ENCODE data around the gene METTL25B.
A peak's percentile ranks its signal among the peaks of the same experiment; 100 is the strongest.

METTL25B gene

DNA sequence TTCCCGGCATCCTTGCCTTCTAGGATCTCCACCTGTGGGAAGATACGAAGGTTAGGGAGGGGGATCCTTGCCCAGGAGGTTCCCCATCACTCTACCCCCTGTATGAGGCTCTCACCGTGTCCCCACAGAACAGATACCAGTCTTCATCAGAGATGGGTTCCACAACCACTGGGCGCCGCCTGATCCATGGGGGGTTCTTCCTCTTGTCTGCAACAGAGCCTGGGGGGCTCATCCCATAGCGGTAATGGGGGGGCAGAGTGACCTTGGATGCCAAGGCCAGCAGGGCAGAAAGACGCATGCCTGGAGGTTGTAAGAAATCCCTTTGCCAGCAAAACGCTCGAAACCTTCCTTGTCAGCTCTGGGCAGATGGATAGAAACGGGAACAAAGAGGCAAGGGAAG lies 10.1 kb downstream of the METTL25B start (continued):
- TF ChIP-seq, protein P1, sequence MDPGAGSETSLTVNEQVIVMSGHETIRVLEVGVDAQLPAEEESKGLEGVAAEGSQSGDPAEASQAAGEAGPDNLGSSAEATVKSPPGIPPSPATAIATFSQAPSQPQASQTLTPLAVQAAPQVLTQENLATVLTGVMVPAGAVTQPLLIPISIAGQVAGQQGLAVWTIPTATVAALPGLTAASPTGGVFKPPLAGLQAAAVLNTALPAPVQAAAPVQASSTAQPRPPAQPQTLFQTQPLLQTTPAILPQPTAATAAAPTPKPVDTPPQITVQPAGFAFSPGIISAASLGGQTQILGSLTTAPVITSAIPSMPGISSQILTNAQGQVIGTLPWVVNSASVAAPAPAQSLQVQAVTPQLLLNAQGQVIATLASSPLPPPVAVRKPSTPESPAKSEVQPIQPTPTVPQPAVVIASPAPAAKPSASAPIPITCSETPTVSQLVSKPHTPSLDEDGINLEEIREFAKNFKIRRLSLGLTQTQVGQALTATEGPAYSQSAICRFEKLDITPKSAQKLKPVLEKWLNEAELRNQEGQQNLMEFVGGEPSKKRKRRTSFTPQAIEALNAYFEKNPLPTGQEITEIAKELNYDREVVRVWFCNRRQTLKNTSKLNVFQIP (CRISPR knock-in tag; IDR thresholded peaks at IDR 0.05; ENCODE audit: borderline replicate concordance, low read depth), result no peak
- TF ChIP-seq, protein P2, sequence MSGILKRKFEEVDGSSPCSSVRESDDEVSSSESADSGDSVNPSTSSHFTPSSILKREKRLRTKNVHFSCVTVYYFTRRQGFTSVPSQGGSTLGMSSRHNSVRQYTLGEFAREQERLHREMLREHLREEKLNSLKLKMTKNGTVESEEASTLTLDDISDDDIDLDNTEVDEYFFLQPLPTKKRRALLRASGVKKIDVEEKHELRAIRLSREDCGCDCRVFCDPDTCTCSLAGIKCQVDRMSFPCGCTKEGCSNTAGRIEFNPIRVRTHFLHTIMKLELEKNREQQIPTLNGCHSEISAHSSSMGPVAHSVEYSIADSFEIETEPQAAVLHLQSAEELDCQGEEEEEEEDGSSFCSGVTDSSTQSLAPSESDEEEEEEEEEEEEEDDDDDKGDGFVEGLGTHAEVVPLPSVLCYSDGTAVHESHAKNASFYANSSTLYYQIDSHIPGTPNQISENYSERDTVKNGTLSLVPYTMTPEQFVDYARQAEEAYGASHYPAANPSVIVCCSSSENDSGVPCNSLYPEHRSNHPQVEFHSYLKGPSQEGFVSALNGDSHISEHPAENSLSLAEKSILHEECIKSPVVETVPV (CRISPR knock-in tag; IDR thresholded peaks at IDR 0.05), result no peak
- TF ChIP-seq, protein P3, sequence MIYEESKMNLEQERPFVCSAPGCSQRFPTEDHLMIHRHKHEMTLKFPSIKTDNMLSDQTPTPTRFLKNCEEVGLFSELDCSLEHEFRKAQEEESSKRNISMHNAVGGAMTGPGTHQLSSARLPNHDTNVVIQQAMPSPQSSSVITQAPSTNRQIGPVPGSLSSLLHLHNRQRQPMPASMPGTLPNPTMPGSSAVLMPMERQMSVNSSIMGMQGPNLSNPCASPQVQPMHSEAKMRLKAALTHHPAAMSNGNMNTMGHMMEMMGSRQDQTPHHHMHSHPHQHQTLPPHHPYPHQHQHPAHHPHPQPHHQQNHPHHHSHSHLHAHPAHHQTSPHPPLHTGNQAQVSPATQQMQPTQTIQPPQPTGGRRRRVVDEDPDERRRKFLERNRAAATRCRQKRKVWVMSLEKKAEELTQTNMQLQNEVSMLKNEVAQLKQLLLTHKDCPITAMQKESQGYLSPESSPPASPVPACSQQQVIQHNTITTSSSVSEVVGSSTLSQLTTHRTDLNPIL (CRISPR knock-in tag; IDR thresholded peaks at IDR 0.05; ENCODE audit: low read depth), result no peak
- TF ChIP-seq CSDC2 (CRISPR knock-in tag; IDR thresholded peaks at IDR 0.05), result no peak

DNA sequence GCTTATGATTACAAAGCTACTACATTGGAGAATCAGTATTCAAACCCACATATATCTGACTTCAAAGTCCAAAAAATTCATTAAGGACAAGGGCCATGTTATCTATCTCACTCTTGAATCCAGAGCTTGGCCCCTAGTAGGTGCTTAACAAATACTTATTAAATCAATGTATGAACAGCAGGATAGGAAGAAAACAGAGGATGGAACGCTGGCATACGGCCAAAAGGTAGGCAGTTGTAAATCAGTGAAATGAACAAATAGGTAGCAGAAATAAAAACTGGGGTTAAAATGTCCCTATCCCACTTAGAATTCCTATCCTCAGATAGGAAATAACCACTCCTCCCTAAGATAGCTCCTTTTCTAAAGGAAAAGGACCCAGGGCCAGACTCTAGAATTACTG lies 10.6 kb downstream of the METTL25B start:
- TF ChIP-seq ESRRG (CRISPR knock-in tag; IDR thresholded peaks at IDR 0.05), result no peak
- no peak for TF ChIP-seq ZNF8 (CRISPR knock-in tag; IDR thresholded peaks at IDR 0.05)
- TF ChIP-seq, protein P1 (CRISPR knock-in tag; IDR thresholded peaks at IDR 0.05; ENCODE audit: borderline replicate concordance, low read depth), result no peak
- TF ChIP-seq, protein P4, sequence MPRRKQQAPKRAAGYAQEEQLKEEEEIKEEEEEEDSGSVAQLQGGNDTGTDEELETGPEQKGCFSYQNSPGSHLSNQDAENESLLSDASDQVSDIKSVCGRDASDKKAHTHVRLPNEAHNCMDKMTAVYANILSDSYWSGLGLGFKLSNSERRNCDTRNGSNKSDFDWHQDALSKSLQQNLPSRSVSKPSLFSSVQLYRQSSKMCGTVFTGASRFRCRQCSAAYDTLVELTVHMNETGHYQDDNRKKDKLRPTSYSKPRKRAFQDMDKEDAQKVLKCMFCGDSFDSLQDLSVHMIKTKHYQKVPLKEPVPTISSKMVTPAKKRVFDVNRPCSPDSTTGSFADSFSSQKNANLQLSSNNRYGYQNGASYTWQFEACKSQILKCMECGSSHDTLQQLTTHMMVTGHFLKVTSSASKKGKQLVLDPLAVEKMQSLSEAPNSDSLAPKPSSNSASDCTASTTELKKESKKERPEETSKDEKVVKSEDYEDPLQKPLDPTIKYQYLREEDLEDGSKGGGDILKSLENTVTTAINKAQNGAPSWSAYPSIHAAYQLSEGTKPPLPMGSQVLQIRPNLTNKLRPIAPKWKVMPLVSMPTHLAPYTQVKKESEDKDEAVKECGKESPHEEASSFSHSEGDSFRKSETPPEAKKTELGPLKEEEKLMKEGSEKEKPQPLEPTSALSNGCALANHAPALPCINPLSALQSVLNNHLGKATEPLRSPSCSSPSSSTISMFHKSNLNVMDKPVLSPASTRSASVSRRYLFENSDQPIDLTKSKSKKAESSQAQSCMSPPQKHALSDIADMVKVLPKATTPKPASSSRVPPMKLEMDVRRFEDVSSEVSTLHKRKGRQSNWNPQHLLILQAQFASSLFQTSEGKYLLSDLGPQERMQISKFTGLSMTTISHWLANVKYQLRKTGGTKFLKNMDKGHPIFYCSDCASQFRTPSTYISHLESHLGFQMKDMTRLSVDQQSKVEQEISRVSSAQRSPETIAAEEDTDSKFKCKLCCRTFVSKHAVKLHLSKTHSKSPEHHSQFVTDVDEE (CRISPR knock-in tag; IDR thresholded peaks at IDR 0.05), result no peak
- TF ChIP-seq ARNTL (CRISPR knock-in tag; IDR thresholded peaks at IDR 0.05; ENCODE audit: borderline replicate concordance, low read depth), result no peak
- TF ChIP-seq ZC3H10 (CRISPR knock-in tag; IDR thresholded peaks at IDR 0.05), result no peak
- TF ChIP-seq, protein P3 (CRISPR knock-in tag; IDR thresholded peaks at IDR 0.05; ENCODE audit: low read depth), result no peak
- TF ChIP-seq, protein P5, sequence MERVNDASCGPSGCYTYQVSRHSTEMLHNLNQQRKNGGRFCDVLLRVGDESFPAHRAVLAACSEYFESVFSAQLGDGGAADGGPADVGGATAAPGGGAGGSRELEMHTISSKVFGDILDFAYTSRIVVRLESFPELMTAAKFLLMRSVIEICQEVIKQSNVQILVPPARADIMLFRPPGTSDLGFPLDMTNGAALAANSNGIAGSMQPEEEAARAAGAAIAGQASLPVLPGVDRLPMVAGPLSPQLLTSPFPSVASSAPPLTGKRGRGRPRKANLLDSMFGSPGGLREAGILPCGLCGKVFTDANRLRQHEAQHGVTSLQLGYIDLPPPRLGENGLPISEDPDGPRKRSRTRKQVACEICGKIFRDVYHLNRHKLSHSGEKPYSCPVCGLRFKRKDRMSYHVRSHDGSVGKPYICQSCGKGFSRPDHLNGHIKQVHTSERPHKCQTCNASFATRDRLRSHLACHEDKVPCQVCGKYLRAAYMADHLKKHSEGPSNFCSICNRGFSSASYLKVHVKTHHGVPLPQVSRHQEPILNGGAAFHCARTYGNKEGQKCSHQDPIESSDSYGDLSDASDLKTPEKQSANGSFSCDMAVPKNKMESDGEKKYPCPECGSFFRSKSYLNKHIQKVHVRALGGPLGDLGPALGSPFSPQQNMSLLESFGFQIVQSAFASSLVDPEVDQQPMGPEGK (CRISPR knock-in tag; IDR thresholded peaks at IDR 0.05; ENCODE audit: borderline replicate concordance), result no peak
- TF ChIP-seq CSDC2 (CRISPR knock-in tag; IDR thresholded peaks at IDR 0.05), result no peak
- no peak for TF ChIP-seq ZNF70 (CRISPR knock-in tag; IDR thresholded peaks at IDR 0.05)
- TF ChIP-seq BACH2 (CRISPR knock-in tag; IDR thresholded peaks at IDR 0.05; ENCODE audit: borderline replicate concordance), result no peak
- TF ChIP-seq ISL1 (CRISPR knock-in tag; IDR thresholded peaks at IDR 0.05), result no peak
- TF ChIP-seq OSR1 (CRISPR knock-in tag; IDR thresholded peaks at IDR 0.05), result no peak
- no peak for TF ChIP-seq PPARA (CRISPR knock-in tag; IDR thresholded peaks at IDR 0.05; ENCODE audit: borderline replicate concordance)
- ATAC-seq, result no peak

DNA sequence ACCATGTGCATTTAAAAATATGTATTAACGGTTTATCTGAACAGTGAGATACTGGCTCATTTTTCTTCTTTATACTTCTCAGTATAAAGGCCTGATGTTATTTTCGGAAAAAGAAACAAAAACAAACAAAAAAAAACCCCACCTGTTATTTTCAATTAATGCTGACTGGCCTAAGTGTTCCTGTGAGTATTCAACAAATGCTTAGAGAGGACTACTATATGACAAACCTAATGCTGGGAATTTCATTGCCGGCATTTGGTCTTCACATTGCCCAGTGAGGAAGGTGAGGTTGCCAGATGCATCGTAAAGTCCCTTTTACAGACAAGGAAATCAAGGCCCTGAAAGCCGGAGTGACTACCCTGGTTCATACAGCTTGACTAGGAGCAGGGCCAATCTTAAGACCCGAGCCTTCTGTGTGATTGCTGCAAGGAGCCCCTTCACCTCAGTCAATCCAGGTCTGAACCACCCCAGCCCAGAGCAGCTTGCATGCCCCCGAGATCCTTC lies 12.0 kb downstream of the METTL25B start:
- peak; percentile 42 for ATAC-seq
- TF ChIP-seq ARNTL (CRISPR knock-in tag; IDR thresholded peaks at IDR 0.05; ENCODE audit: borderline replicate concordance, low read depth) (no peak), OSR1 (CRISPR knock-in tag; IDR thresholded peaks at IDR 0.05) (no peak), RARB (CRISPR knock-in tag; IDR thresholded peaks at IDR 0.05) (no peak), ZFP30 (CRISPR knock-in tag; IDR thresholded peaks at IDR 0.05) (no peak), ESRRG (CRISPR knock-in tag; IDR thresholded peaks at IDR 0.05) (no peak), ZC3H10 (CRISPR knock-in tag; IDR thresholded peaks at IDR 0.05) (no peak), ISL1 (CRISPR knock-in tag; IDR thresholded peaks at IDR 0.05) (no peak), CSDC2 (CRISPR knock-in tag; IDR thresholded peaks at IDR 0.05) (no peak)
- TF ChIP-seq, protein P2 (CRISPR knock-in tag; IDR thresholded peaks at IDR 0.05), result no peak
